Gastroesophageal sphincter (tissue), 3 donors: ENCODE data around the gene JCAD.

Experiments used
- EP300 ChIP-seq: sonication (generic); formaldehyde crosslinking; IDR thresholded peaks from one replicate; pipeline ENCODE4 v1.6.1; 2017; ENCODE audit warnings: antibody characterized with exemption, mild to moderate bottlenecking
- POLR2A ChIP-seq, 2 donors: fragments of 450-650 bp; IDR thresholded peaks; one replicate each; pipeline ENCODE4 v1.6.1; 2017; ENCODE audit warnings: antibody characterized with exemption in 2 of 2, mild to moderate bottlenecking in 2 of 2, moderate library complexity in 1 of 2
- POLR2AphosphoS5 ChIP-seq: sonication (generic); formaldehyde crosslinking; IDR thresholded peaks from one replicate; pipeline ENCODE4 v1.6.1; 2017; ENCODE audit warnings: antibody characterized with exemption
- TF ChIP-seq, protein P1 (sequence below), 4 experiments: fragments of 200-600 bp in 2 of 4; fragments of 450-650 bp in 2 of 4; sonication (generic) in 1 of 4; IDR thresholded peaks; one replicate each; pipeline ENCODE4 v1.5.1; 2017 to 2019; ENCODE audit warnings: antibody characterized with exemption in 4 of 4, mild to moderate bottlenecking in 2 of 4, moderate library complexity in 2 of 4

DNA sequence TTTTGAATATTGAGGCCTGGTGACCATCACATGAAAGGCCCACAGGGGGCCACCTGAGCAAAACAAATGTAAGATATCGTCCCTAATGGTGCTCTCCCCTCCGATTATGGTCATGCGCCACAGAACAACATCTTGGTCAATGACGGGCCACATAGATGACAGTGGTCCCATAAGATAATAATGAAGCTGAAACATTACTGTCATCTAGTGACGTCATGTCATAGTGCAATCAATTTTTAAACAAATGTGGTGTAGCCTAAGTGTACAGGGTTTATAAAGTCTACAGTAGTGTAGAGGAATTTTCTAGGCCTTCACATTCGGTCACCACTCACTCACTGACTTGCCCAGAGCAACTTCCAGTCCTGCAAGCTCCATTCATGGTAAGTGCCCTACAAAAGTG, 36.8 kb downstream of the JCAD start:
- TF ChIP-seq, protein P1, sequence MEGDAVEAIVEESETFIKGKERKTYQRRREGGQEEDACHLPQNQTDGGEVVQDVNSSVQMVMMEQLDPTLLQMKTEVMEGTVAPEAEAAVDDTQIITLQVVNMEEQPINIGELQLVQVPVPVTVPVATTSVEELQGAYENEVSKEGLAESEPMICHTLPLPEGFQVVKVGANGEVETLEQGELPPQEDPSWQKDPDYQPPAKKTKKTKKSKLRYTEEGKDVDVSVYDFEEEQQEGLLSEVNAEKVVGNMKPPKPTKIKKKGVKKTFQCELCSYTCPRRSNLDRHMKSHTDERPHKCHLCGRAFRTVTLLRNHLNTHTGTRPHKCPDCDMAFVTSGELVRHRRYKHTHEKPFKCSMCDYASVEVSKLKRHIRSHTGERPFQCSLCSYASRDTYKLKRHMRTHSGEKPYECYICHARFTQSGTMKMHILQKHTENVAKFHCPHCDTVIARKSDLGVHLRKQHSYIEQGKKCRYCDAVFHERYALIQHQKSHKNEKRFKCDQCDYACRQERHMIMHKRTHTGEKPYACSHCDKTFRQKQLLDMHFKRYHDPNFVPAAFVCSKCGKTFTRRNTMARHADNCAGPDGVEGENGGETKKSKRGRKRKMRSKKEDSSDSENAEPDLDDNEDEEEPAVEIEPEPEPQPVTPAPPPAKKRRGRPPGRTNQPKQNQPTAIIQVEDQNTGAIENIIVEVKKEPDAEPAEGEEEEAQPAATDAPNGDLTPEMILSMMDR (IDR thresholded peaks at IDR 0.05): no peak
- TF ChIP-seq EP300: no peak
- no peak for TF ChIP-seq POLR2A (IDR thresholded peaks at IDR 0.05)
- TF ChIP-seq POLR2AphosphoS5: no peak
